Measurements from ENCODE around the gene PCSK2. TPM values are rescaled to one million over a fixed set of nuclear protein-coding genes. Genes with fewer than 3 reads are reported as not detected.

Gene PCSK2
- total and polyA plus RNA-seq, 2 of the 8 experiments (the other 6 are each of a cell fraction or from before 2014, with no cell fraction given), result 1.9 to 4.2 TPM

DNA sequence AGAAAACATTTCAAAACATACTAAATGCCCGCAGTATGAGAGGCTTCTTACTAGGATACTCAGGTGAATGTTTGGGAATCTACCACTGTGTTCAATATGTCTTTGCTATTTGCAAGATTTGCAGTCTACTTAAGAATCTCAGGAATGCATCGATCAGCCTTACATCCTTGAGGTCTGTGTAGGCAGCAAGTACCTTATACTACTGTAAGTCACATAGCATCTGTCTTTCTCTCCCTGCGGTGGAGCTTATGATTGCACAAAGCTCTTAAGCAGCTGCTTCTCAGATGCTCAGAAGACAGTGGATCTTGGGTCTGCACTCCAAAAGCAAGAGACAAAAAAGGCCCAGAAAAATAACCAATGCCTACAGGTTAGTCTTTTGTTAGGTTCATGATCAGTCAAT lies 21.4 kb downstream of the PCSK2 start:
- H2AK5ac ChIP-seq (ENCODE audit: low read depth, low read length), result no peak overlapping the region
- H2BK12ac ChIP-seq (ENCODE audit: low read depth, low read length), result no peak overlapping the region
- no peak overlapping the region for H3K56ac ChIP-seq (replicated peaks; ENCODE audit: insufficient read length, low read depth, low read length)
- no peaks in the 10 kb centered on the region for H3K23me2 ChIP-seq (ENCODE audit: low read depth, low read length)
- POLR2A ChIA-PET (ENCODE audit: partially characterized antibody), result no interaction called here
- H3K36me3 ChIP-seq (ENCODE audit: control insufficient read depth in 2 of 4, insufficient read depth in 4 of 4, low read length in 3 of 4), result no peaks in the 10 kb centered on the region
- H3K14ac ChIP-seq (ENCODE audit: insufficient read length), result no peak overlapping the region
- no peak overlapping the region for H4K91ac ChIP-seq (replicated peaks; ENCODE audit: insufficient read length, low read length)
- H2BK5ac ChIP-seq (ENCODE audit: low read depth, low read length), result no peak overlapping the region
- CTCF ChIA-PET (ENCODE audit: partially characterized antibody), result interaction anchor here (0.8 to 1.0 kb wide), 2 partner anchors 34 to 183 kb away, joined by 4 read pairs; no protein-coding TSS in a partner anchor
- 92% methylated on average over 3 of the region's 3 CpGs; no CpG with 5 or more reads in 1 of the 2 experiments for WGBS, 2 experiments (ENCODE audit: extremely low coverage in 1 of 2, insufficient coverage in 1 of 2, insufficient read length in 1 of 2, insufficient replicate concordance in 2 of 2, low coverage in 1 of 2, low lambda C conversion rate in 2 of 2, missing lambda C conversion rate in 1 of 2)
- H3K9ac ChIP-seq (replicated peaks in 1 of 4; ENCODE audit: extremely low read depth in 1 of 4, low read depth in 3 of 4, low read length in 3 of 4), result no peak overlapping the region
- no peak overlapping the region for H2BK120ac ChIP-seq (replicated peaks; ENCODE audit: low read depth, low read length)
- H3K79me2 ChIP-seq (ENCODE audit: control insufficient read depth in 1 of 2, insufficient read depth in 2 of 2, low read length in 2 of 2), result no peaks in the 10 kb centered on the region
- H2BK15ac ChIP-seq (ENCODE audit: low read length), result no peak overlapping the region
- H3K18ac ChIP-seq (ENCODE audit: extremely low read depth, low read length), result no peak overlapping the region
- H2AFZ ChIP-seq (ENCODE audit: low read length), result no peak overlapping the region
- H3K4me3 ChIP-seq (ENCODE audit: extremely low read depth in 1 of 4, insufficient read depth in 2 of 4, low read depth in 3 of 4, low read length in 4 of 4), result no peak overlapping the region
- H3K27ac ChIP-seq (ENCODE audit: low read depth, low read length), result no peak overlapping the region
- H4K5ac ChIP-seq (ENCODE audit: insufficient read length, low read depth, low read length), result no peak overlapping the region
- DNase-seq (ENCODE audit: low read depth in 1 of 2, low spot score in 2 of 2), result no peak
- H3K4me1 ChIP-seq (replicated peaks in 1 of 4; ENCODE audit: control insufficient read depth in 3 of 4, insufficient read depth in 4 of 4, low read length in 3 of 4), result peaks cover 0 to 2% (median 0%) of the 10 kb centered on the region in 4 experiments; a peak in 1 of 7 replicates
- H3K4me2 ChIP-seq (ENCODE audit: insufficient read depth in 1 of 2, low read depth in 2 of 2, low read length in 2 of 2), result no peak overlapping the region
- H3K23ac ChIP-seq (ENCODE audit: insufficient read length), result no peak overlapping the region
- no peaks in the 10 kb centered on the region for H3K27me3 ChIP-seq (replicated peaks in 1 of 4; ENCODE audit: control insufficient read depth in 3 of 4, extremely low read depth in 1 of 4, insufficient read depth in 3 of 4, low read length in 3 of 4)
- no peaks in the 10 kb centered on the region for H4K20me1 ChIP-seq (replicated peaks in 1 of 2; ENCODE audit: control insufficient read depth in 1 of 2, insufficient read depth in 2 of 2, low read length in 2 of 2)
- no peaks in the 10 kb centered on the region for H3K9me3 ChIP-seq (ENCODE audit: insufficient read depth in 2 of 2, low read depth in 1 of 2, low read length in 1 of 2)
- H3K4ac ChIP-seq (replicated peaks; ENCODE audit: insufficient read length, low read depth, low read length), result no peak overlapping the region
- H2BK20ac ChIP-seq (ENCODE audit: low read length), result no peak overlapping the region
- no peaks in the 10 kb centered on the region for H3K79me1 ChIP-seq (ENCODE audit: low read depth, low read length)
- FAIRE-seq, result no peak
- no peak overlapping the region for H4K8ac ChIP-seq (ENCODE audit: extremely low read depth, insufficient read depth, low read length)
- TF ChIP-seq JUND (IDR thresholded peaks at IDR 0.05; ENCODE audit: low read length) (no peak), RAD21 (IDR thresholded peaks at IDR 0.05 in 1 of 2, conservative IDR thresholded peaks at IDR 0.05 in 1 of 2; ENCODE audit: low read depth in 2 of 2, low read length in 2 of 2) (no peak), EP300 (IDR thresholded peaks at IDR 0.05; ENCODE audit: borderline replicate concordance in 1 of 2, low read depth in 2 of 2, low read length in 2 of 2) (no peak), KDM5A (IDR thresholded peaks at IDR 0.05; ENCODE audit: low read length) (no peak), POLR2AphosphoS5 (IDR thresholded peaks at IDR 0.05; ENCODE audit: low read depth, low read length) (no peak), EGR1 (IDR thresholded peaks at IDR 0.05; ENCODE audit: borderline replicate concordance, low read depth, low read length) (no peak), HDAC6 (IDR thresholded peaks at IDR 0.05; ENCODE audit: low read depth, low read length) (no peak), RFX5 (IDR thresholded peaks at IDR 0.05; ENCODE audit: borderline replicate concordance, low read depth, low read length) (no peak), RXRA (IDR thresholded peaks at IDR 0.05; ENCODE audit: insufficient read depth, low read depth, low read length) (no peak), FOSL1 (IDR thresholded peaks at IDR 0.05; ENCODE audit: insufficient read depth, low read depth, low read length) (no peak), SRF (IDR thresholded peaks at IDR 0.05; ENCODE audit: low read depth, low read length) (no peak)
- TF ChIP-seq, protein P1, sequence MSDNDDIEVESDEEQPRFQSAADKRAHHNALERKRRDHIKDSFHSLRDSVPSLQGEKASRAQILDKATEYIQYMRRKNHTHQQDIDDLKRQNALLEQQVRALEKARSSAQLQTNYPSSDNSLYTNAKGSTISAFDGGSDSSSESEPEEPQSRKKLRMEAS (IDR thresholded peaks at IDR 0.05), result no peak
- TF ChIP-seq, protein P2, sequence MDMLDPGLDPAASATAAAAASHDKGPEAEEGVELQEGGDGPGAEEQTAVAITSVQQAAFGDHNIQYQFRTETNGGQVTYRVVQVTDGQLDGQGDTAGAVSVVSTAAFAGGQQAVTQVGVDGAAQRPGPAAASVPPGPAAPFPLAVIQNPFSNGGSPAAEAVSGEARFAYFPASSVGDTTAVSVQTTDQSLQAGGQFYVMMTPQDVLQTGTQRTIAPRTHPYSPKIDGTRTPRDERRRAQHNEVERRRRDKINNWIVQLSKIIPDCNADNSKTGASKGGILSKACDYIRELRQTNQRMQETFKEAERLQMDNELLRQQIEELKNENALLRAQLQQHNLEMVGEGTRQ (IDR thresholded peaks at IDR 0.05; ENCODE audit: low read length), result no peak

All from H1 (cell line).